Stimulated activated memory B cell treated with anti-CD40 and anti-IgM and Interleukin-4, amounts not matched to agents 10 μg/mL and 1 μg/mL and 100 μg/mL, for 72 hours (primary cell): ENCODE results near the gene CLEC9A.
"Not testable (repeated sequence)": the region's sequence is repeated elsewhere in the genome, so short reads cannot be mapped to it uniquely, and the experiment has no call there.

Experiments used
- ATAC-seq: fragments of 150-1000 bp; cut with Tn5 transposase; 2 replicates; pipeline ENCODE4 v1.10.0; 2021
- H3K27ac Mint-ChIP-seq: one replicate; pipeline ENCODE4 v1.8.0; 2022; ENCODE audit warnings: mild to moderate bottlenecking, mixed read lengths
- H3K27me3 Mint-ChIP-seq: one replicate; pipeline ENCODE4 v1.8.0; 2022; ENCODE audit warnings: mixed read lengths
- H3K36me3 Mint-ChIP-seq: one replicate; pipeline ENCODE4 v1.8.0; 2022; ENCODE audit warnings: mixed read lengths
- H3K4me1 Mint-ChIP-seq: one replicate; pipeline ENCODE4 v1.8.0; 2022; ENCODE audit warnings: mixed read lengths
- H3K4me3 Mint-ChIP-seq: one replicate; pipeline ENCODE4 v1.8.0; 2022; ENCODE audit warnings: mild to moderate bottlenecking, moderate library complexity, mixed read lengths
- H3K9me3 Mint-ChIP-seq: one replicate; pipeline ENCODE4 v1.8.0; 2022; ENCODE audit warnings: mixed read lengths

Gene CLEC9A

GRCh38 chr12:10030446-10030845, at the start of gene CLEC9A:
Gene CLEC9A (plus strand): TSS chr12:10030682. CDS start chr12:10052688, 22,006 bp downstream.
- ATAC-seq: no peak
- Mint-ChIP-seq H3K27ac (no peak within 1 kb of the TSS), H3K36me3 (no peaks in the 10 kb centered on the region), H3K9me3 (no peaks in the 10 kb centered on the region), H3K27me3 (peaks cover 57% of the 10 kb centered on the region), H3K4me3 (no peak within 1 kb of the TSS), H3K4me1 (no peaks in the 10 kb centered on the region)

DNA sequence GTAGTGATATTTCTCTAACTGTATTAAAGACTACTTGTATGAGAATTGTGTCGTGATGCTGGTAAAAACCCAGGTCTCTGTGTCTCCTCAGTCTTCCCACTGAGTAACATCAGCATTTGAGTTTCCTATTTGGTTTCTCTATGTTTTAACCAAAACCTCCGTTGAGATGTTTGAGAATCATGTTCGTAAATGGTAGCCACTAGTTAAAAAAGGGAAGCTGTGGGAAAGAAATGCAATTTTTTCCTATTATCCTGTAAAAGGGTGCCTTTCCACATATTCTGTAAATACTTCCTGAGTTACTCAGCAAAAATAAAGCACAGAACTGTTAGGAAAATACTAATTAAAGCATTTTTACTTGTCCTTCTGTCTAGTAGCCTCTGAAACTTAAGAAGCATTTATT, 38.6 kb upstream of the CLEC9A start:
- no peak overlapping the region for H3K27ac Mint-ChIP-seq
- peaks cover 9% of the 10 kb centered on the region for H3K4me1 Mint-ChIP-seq
- no peaks in the 10 kb centered on the region for H3K9me3 Mint-ChIP-seq
- H3K27me3 Mint-ChIP-seq: peaks cover 50% of the 10 kb centered on the region
- no peak for ATAC-seq
- H3K36me3 Mint-ChIP-seq: no peaks in the 10 kb centered on the region
- no peak overlapping the region for H3K4me3 Mint-ChIP-seq

DNA sequence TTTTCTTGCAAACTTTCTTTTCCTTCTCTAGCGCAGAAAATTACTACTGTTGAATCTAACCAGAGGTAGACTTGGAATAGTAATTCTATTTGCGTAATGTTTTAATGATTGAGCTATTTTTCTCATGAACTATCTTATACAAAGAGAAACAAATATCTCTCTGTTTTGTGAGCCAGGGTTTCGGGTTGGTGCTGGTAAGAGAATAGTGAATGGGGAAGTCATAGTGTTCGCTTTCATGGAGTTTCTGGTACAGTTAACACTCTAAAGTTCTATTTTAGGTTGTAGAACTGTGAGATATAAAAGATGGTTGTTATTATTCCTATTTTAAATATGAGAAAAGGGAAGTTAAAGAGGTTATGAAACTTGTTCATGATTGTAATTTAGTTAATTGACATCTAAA, 38.2 kb upstream of the CLEC9A start:
- H3K4me1 Mint-ChIP-seq: peaks cover 9% of the 10 kb centered on the region
- no peak overlapping the region for H3K4me3 Mint-ChIP-seq
- no peaks in the 10 kb centered on the region for H3K9me3 Mint-ChIP-seq
- no peak for ATAC-seq
- peaks cover 50% of the 10 kb centered on the region for H3K27me3 Mint-ChIP-seq
- no peak overlapping the region for H3K27ac Mint-ChIP-seq
- no peaks in the 10 kb centered on the region for H3K36me3 Mint-ChIP-seq

DNA sequence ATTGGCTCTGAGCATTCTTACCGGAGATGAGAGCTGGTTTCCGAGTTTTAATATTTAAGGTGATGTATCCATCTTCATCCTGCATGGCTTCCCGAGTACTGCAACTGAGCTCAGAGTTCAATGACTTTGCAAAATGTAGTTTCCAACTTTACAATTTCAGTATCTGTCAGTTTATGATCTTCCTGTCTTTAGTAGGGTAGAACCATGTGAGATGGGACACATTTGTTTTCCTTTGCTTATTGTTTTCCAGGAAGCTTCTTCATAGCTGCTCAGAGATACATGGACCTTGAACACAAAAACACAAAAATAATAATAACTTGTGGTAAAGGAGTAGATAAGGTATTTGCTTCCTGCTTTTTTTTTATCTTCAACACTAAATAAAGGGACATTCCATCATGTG, 31.5 kb upstream of the CLEC9A start, which contains the start of gene CLEC1B:
CLEC1B (minus strand) TSS at position 106 of the 400 bp plus-strand sequence; CDS start at position 85, 21 bp downstream.
- H3K4me1 Mint-ChIP-seq: no peaks in the 10 kb centered on the region
- H3K9me3 Mint-ChIP-seq: no peaks in the 10 kb centered on the region
- H3K27me3 Mint-ChIP-seq: peaks cover 7% of the 10 kb centered on the region
- ATAC-seq: no peak
- no peak within 1 kb of the TSS for H3K4me3 Mint-ChIP-seq
- H3K27ac Mint-ChIP-seq: no peak within 1 kb of the TSS
- no peaks in the 10 kb centered on the region for H3K36me3 Mint-ChIP-seq

GRCh38 chr12:10001171-10001776, 29.2 kb upstream of the CLEC9A start:
- Mint-ChIP-seq H3K9me3 (no peaks in the 10 kb centered on the region), H3K27me3 (peaks cover 22% of the 10 kb centered on the region), H3K27ac (no peak overlapping the region), H3K4me3 (no peak overlapping the region), H3K4me1 (no peaks in the 10 kb centered on the region), H3K36me3 (no peaks in the 10 kb centered on the region)
- ATAC-seq: no peak

DNA sequence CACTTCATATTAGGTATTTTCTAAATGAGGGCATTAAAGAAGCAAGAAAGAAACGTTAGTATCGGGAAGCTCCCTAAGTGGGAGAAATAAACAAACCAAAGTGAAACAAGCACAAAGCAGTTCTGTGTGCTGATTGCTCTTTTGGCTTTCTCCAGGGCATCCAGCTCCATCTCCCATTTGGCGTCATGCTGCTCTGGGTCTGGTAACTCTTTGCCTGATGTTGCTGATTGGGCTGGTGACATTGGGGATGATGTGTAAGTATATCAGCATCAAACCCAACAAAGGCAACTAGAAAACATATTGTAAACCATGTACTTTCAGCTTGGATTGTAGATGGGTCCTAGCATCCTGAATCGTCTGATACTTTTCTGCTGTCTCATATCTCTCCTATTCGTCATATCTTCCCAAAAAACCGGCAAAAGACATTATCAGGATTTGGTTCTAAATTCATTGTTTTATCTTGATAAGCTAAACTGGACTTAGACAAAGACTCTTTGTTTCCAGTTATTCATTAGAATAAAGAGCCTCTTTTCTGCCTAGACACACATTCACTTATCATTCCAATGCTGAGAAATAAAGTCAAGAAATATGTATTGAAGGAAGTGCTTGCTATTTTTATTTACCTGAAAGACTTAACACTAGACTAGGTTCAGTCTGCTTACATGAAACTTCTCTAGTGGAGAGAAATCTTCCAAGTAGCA, 17.7 kb upstream of the CLEC9A start:
- Mint-ChIP-seq H3K9me3 (no peaks in the 10 kb centered on the region), H3K27ac (no peak overlapping the region), H3K4me3 (no peak overlapping the region), H3K36me3 (no peaks in the 10 kb centered on the region), H3K4me1 (no peaks in the 10 kb centered on the region), H3K27me3 (peaks cover 37% of the 10 kb centered on the region)
- ATAC-seq: no peak

GRCh38 chr12:10015450-10015849, 15.0 kb upstream of the CLEC9A start:
- H3K9me3 Mint-ChIP-seq: no peaks in the 10 kb centered on the region
- ATAC-seq: no peak
- no peak overlapping the region for H3K27ac Mint-ChIP-seq
- no peaks in the 10 kb centered on the region for H3K36me3 Mint-ChIP-seq
- no peak overlapping the region for H3K4me3 Mint-ChIP-seq
- no peaks in the 10 kb centered on the region for H3K4me1 Mint-ChIP-seq
- peaks cover 24% of the 10 kb centered on the region for H3K27me3 Mint-ChIP-seq

GRCh38 chr12:10016881-10017280, 13.6 kb upstream of the CLEC9A start:
- no peak for ATAC-seq
- no peak overlapping the region for H3K4me3 Mint-ChIP-seq
- H3K27me3 Mint-ChIP-seq: peaks cover 21% of the 10 kb centered on the region
- H3K27ac Mint-ChIP-seq: no peak overlapping the region
- no peaks in the 10 kb centered on the region for H3K9me3 Mint-ChIP-seq
- H3K36me3 Mint-ChIP-seq: no peaks in the 10 kb centered on the region
- H3K4me1 Mint-ChIP-seq: no peaks in the 10 kb centered on the region

DNA sequence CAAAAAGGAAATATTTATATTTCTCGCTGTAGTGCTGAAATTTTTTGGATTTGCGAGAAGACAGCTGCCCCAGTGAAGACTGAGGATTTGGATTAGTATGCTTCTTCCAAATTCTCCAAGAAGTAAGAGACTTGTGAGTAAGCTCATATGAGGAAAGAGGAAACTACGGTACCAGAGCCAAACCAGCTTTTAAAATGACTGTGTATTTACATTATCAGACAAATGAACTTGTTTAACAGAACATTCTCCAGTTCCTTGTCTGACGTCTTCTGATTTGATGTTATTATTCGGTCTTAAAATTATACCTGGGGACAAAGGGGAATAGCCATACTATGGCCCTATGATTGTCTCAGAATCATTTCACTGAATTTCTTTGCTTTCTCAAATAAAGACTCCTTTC, 12.1 kb upstream of the CLEC9A start:
- Mint-ChIP-seq H3K27me3 (peaks cover 11% of the 10 kb centered on the region), H3K27ac (no peak overlapping the region), H3K36me3 (no peaks in the 10 kb centered on the region), H3K4me1 (no peaks in the 10 kb centered on the region), H3K4me3 (no peak overlapping the region), H3K9me3 (no peaks in the 10 kb centered on the region)
- ATAC-seq: no peak

DNA sequence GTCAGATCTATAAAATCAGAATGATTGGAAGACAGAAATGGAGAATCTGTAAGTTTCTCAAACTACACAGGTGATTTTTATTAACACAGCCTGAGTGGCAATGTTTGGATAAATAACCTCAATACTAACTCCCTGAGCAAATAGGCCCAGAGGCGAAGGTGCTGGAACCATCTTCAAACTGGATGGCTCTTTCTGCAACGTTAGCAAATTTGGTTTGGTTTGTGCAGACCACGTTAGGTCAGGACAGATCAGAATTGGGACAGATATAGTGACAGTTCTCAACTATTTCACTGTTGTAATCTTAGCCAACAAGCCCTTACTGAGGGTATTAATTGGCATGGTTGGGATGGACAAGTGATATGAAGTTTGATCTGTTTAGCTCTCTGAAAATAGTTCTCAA, 9.1 kb upstream of the CLEC9A start:
- ATAC-seq: no peak
- Mint-ChIP-seq H3K27me3 (peaks cover 9% of the 10 kb centered on the region), H3K4me3 (no peak overlapping the region), H3K27ac (no peak overlapping the region), H3K9me3 (no peaks in the 10 kb centered on the region), H3K4me1 (no peaks in the 10 kb centered on the region), H3K36me3 (no peaks in the 10 kb centered on the region)

GRCh38 chr12:10025236-10025635, 5.2 kb upstream of the CLEC9A start:
- H3K27ac Mint-ChIP-seq: no peak overlapping the region
- no peaks in the 10 kb centered on the region for H3K9me3 Mint-ChIP-seq
- H3K4me1 Mint-ChIP-seq: no peaks in the 10 kb centered on the region
- H3K36me3 Mint-ChIP-seq: no peaks in the 10 kb centered on the region
- H3K27me3 Mint-ChIP-seq: peaks cover 28% of the 10 kb centered on the region
- ATAC-seq: no peak
- no peak overlapping the region for H3K4me3 Mint-ChIP-seq

- not testable (repeated sequence) for H3K27ac Mint-ChIP-seq, H3K4me3 Mint-ChIP-seq, ATAC-seq, H3K36me3 Mint-ChIP-seq, H3K4me1 Mint-ChIP-seq, H3K9me3 Mint-ChIP-seq
- peaks cover 40% of the 10 kb centered on the region for H3K27me3 Mint-ChIP-seq
These were observed 3.8 kb upstream of the CLEC9A start for GRCh38 chr12:10026666-10027065.

- no peak overlapping the region for H3K4me3 Mint-ChIP-seq
- no peak overlapping the region for H3K27ac Mint-ChIP-seq
- no peaks in the 10 kb centered on the region for H3K4me1 Mint-ChIP-seq
- no peaks in the 10 kb centered on the region for H3K9me3 Mint-ChIP-seq
- peaks cover 46% of the 10 kb centered on the region for H3K27me3 Mint-ChIP-seq
- no peaks in the 10 kb centered on the region for H3K36me3 Mint-ChIP-seq
- ATAC-seq: no peak
These were observed 3.2 kb upstream of the CLEC9A start for GRCh38 chr12:10027311-10027710.

DNA sequence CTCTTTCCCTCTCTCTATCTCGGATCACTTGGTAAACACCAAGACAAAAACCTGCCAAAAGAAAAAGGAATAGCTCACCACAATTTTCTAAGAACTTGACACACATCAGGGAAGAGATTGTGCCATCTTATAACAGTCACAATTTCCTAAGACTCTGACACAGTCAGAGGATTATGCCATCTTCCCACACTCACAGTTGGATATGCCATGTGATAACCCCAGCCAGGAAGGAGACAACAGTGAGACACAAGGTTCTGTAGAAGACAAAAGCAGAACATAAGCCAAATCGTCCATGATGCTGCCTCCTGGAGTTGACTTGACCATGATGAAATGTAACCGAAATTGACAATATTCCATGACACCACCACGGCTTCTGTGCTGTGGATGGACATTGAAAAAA, 2.8 kb upstream of the CLEC9A start:
- no peaks in the 10 kb centered on the region for H3K36me3 Mint-ChIP-seq
- no peak overlapping the region for H3K4me3 Mint-ChIP-seq
- ATAC-seq: no peak
- no peaks in the 10 kb centered on the region for H3K4me1 Mint-ChIP-seq
- no peak overlapping the region for H3K27ac Mint-ChIP-seq
- H3K27me3 Mint-ChIP-seq: peaks cover 50% of the 10 kb centered on the region
- H3K9me3 Mint-ChIP-seq: no peaks in the 10 kb centered on the region

DNA sequence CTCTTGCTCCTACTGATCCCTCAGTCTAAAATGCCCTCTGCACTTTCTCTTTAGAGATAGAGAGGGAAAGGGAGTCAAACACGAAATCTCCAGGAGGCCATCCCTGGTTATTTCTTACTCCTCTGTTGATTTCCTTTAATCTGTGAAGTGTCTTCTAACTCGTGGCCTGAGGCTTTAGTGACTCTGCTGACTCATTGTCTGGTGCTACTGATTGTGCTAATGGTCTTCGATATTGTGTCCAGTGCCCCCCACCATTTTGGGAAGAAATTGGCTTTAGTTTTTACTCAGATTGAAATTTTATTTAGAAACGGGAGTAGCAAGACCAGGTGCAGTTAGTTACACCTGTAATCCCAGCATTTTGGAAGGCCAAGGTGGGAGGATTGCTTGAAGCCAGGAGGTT, 839 bp downstream of the CLEC9A start:
- no peak overlapping the region for H3K27ac Mint-ChIP-seq
- H3K36me3 Mint-ChIP-seq: no peaks in the 10 kb centered on the region
- no peak overlapping the region for H3K4me3 Mint-ChIP-seq
- no peaks in the 10 kb centered on the region for H3K4me1 Mint-ChIP-seq
- no peak for ATAC-seq
- peaks cover 63% of the 10 kb centered on the region for H3K27me3 Mint-ChIP-seq
- no peaks in the 10 kb centered on the region for H3K9me3 Mint-ChIP-seq

DNA sequence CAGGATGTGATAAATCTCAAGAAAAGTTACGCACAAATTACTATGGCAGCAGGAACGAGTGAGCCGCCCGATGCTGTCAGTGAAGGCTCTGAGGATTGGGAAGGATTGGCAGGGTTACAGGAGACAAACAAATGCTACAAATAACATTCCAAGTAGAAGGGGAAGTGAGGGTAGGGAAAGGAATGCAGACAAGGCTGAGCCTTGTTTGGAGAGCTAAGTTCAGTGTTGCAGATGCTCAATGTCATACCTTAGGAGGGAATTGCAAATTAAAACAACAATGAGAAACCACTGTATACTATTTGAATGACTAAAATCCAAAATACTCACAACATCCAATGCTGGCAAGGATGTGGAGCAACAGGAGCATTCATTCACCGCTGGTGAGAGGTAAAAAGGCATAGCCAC, 1.3 kb downstream of the CLEC9A start:
- H3K27ac Mint-ChIP-seq: no peak overlapping the region
- H3K4me3 Mint-ChIP-seq: no peak overlapping the region
- no peaks in the 10 kb centered on the region for H3K9me3 Mint-ChIP-seq
- H3K4me1 Mint-ChIP-seq: no peaks in the 10 kb centered on the region
- no peaks in the 10 kb centered on the region for H3K36me3 Mint-ChIP-seq
- ATAC-seq: no peak
- peaks cover 64% of the 10 kb centered on the region for H3K27me3 Mint-ChIP-seq
